ENCODE measurements around the gene CCDC148.
A peak's percentile ranks its signal among the peaks of the same experiment; 100 is the strongest.
"Not testable (repeated sequence)": the region's sequence is repeated elsewhere in the genome, so short reads cannot be mapped to it uniquely, and the experiment has no call there.

The CCDC148 gene

GRCh38 chr2:158481116-158481515, 24.6 kb upstream of the CCDC148 start:
- DNase-seq: no peak

GRCh38 chr2:158478816-158479215, 22.3 kb upstream of the CCDC148 start:
- no peak for DNase-seq

GRCh38 chr2:158478237-158478636, 21.7 kb upstream of the CCDC148 start:
- DNase-seq: no peak

- DNase-seq: no peak
These were observed 20.6 kb upstream of the CCDC148 start for GRCh38 chr2:158477202-158477601.

- DNase-seq: not testable (repeated sequence)
These were observed 18.0 kb upstream of the CCDC148 start for GRCh38 chr2:158474526-158475011.

- DNase-seq: no peak
These were observed 17.3 kb upstream of the CCDC148 start for GRCh38 chr2:158473719-158474392.

GRCh38 chr2:158473300-158473699, 16.7 kb upstream of the CCDC148 start:
- not testable (repeated sequence) for DNase-seq

- not testable (repeated sequence) for DNase-seq
These were observed 16.3 kb upstream of the CCDC148 start for GRCh38 chr2:158472829-158473228.

- no peak for DNase-seq
These were observed 10.7 kb upstream of the CCDC148 start for GRCh38 chr2:158467248-158467647.

GRCh38 chr2:158464426-158465281, 8.1 kb upstream of the CCDC148 start:
- no peak for DNase-seq

GRCh38 chr2:158463496-158464095, 7.0 kb upstream of the CCDC148 start:
- no peak for DNase-seq

GRCh38 chr2:158460632-158461297, 4.2 kb upstream of the CCDC148 start:
- no peak for DNase-seq

GRCh38 chr2:158459161-158460003, 2.8 kb upstream of the CCDC148 start:
- no peak for DNase-seq

- no peak for DNase-seq
These were observed 2.0 kb upstream of the CCDC148 start for GRCh38 chr2:158458617-158458920.

GRCh38 chr2:158457826-158458616, 1.5 kb upstream of the CCDC148 start:
- peak; percentile 40 to 49 for DNase-seq

GRCh38 chr2:158457092-158457825, 706 bp upstream of the CCDC148 start:
- DNase-seq: peak; percentile 32 to 43

- no peak for DNase-seq
These were observed 12.9 kb downstream of the CCDC148 start for GRCh38 chr2:158443606-158444005.

GRCh38 chr2:158439062-158439461, 17.5 kb downstream of the CCDC148 start:
- DNase-seq: not testable (repeated sequence)

GRCh38 chr2:158433716-158434115, 22.8 kb downstream of the CCDC148 start:
- not testable (repeated sequence) for DNase-seq

GRCh38 chr2:158432117-158432516, 24.4 kb downstream of the CCDC148 start:
- no peak for DNase-seq

- no peak for DNase-seq
These were observed 42.0 kb downstream of the CCDC148 start for GRCh38 chr2:158414538-158414937.
